SKM-1 treated with dmso at 0.1 percent for 144 hours (cell line): Measurements from ENCODE around the gene ADRB2.

ENCODE experiments used
- DNase-seq: peaks from one replicate; lab custom pipeline; 2025; ENCODE audit not compliant: unreplicated experiment; lab: John Stamatoyannopoulos, UW

ADRB2 gene

DNA sequence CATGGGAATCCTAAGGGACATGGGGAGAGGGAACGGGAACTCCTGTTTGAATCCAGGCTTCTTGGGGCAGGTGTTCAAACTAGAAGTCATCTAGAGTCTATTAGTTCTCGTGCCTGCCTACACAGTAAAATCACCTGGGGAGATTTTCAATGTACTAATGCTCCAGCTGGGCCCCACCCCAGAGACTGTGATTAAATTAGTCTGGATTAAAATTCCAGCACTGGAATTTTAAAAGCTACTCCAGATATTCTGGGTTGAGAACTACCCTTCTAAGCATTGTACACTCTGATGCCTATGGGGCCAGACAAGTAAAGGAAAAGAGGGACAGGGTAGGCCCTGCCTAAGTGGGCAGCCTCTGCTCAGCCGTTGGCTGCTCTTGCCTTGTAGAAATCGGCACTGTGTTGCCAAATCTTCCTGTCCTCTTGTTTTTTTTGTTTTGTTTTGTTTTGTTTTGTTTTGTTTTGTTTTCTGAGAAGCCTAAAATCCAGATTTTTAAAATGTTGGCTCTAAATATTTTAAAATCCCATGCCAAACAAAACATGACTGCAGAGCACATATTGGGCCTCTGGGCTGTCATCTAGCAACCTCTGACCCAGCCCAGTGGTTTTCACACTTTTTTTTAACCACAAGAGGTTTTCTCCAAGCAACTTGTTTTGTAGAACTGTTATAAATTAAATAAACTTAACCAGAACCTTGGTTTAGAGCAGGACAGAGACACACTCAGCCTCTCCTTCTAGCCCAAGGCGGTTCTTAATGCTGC lies 29.0 kb downstream of the ADRB2 start:
- DNase-seq: no peak

- no peak for DNase-seq
Observed at GRCh38 chr5:148856009-148856367, 29.6 kb downstream of the ADRB2 start.

GRCh38 chr5:148856424-148856823 lies 30.0 kb downstream of the ADRB2 start:
- no peak for DNase-seq

DNA sequence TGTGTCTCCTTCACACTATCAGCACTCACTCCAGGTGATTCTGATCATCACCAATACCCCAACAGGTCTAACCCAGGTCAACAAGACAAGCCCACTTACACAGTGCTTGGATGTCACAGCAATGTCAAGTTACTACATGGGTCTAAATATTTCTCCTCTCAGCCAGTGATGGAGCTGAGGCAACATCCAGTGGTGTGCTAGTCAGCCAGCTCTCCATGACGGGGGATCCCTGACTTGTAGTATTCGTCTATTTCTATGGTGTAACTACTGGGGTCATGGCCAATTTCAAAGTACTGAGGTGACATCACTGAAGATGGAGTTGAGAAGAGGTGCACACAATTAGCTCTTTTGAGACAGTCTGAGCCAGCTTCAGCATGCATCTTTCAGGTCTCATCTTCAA lies 31.1 kb downstream of the ADRB2 start:
- DNase-seq: no peak

DNA sequence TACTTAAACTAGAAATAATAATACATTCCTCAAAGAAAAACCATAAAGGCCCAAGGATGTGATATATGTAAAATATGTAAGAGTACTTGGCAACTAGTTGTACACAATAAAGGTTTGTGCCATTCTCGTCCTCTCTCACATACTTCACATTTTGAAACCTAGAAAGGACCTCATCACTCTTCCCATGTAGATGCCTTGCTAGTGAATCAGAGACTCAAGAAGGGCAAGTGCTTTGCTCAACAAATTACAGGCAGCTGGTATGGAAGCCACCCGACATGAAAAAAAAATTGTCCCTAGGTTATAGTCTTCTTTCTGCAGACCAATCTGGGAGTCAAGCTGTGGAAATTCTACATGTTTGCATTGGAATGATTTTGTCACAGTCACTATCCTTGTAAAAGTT lies 31.7 kb downstream of the ADRB2 start:
- DNase-seq: no peak

DNA sequence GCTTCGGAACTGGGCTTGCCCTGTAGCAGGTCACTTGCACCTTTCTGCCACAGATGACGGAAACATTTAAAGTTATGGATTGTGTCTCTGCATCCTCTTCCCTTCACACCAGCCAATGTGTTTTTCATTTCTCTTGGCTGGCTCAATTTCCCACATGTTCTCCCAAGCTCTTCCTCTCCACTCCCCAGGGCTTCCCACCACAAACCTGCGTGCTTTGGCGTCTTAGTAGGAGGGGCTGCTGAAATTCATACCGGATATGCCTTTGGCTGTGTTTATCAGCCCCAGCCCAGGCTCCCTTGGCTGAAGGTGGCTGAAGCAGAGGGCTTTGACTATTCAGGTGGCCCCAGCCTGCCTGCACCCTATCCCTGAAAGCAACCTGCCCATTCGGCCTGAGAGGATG lies 32.1 kb downstream of the ADRB2 start:
- DNase-seq: no peak

DNA sequence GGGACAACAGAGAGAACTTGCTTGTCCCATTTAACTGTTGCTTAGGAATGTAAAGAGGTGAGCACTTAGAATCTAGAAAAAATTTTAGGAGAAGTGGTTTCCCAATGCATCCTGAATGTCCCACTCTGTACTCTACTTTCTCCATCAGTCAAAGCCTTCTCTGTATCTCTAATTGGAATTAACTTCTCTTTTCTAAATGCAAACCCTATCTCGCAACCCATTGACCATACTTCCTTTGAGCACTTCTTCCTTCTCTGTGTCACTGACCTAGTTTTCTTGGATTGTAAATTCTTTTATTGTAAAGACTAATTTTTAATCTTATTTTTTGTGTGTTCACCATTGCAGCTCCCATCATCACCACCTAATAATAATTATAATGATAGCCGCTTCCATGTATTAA lies 33.3 kb downstream of the ADRB2 start:
- DNase-seq: peak; percentile 66

- DNase-seq: no peak
Observed at GRCh38 chr5:148860599-148860998, 34.2 kb downstream of the ADRB2 start.

DNA sequence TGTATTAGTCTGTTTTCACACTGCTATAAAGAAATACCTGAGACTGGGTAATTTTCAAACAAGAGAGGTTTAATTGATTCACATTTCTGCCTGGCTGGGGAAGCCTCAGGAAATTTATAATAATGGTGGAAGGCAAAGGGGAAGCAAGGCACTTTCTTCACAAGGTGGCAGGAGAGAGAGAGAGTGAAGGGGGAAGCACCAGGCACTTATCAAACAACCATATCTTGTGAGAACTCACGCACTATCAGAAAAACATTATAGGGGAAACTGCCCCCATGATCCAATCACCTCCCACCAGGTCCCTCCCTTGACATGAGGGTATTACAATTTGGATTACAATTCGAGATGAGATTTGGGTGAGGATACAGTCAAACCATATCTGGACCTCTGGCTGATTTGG lies 34.7 kb downstream of the ADRB2 start:
- no peak for DNase-seq

- DNase-seq: no peak
Observed at GRCh38 chr5:148861696-148862095, 35.3 kb downstream of the ADRB2 start.

DNA sequence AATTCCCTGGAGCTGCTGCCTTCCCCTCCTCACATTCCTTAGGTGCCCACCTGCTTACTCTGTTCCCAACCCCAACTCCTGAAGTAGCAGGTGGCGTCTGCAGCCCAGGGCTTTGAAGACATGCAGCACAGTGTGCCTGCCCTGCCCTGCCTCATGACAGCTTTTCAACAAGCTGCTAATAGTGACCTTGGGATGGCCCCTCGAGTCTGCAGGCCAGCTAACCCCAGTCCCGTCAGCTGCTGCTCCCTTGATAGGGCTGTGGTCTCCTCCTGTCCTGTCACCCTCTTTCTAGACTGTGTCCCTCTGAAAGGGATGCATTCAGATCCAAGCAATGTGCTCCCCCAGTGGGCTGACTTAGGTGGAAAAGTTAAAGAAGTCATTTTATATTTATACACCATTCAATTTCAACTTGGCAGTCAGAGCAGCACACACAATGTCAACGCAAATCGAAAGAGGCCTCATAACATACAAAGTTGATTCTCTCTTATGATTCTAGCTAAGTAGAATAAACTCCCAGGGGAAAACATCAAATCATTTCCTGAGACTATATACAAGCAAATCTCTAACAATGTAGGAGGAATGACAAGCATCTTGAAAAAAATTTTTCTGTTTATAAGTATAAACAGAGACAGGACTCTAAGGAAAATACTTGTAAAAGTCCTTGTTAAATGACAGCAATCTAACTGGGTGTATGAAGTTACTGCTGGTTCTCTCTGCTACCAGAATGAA lies 37.9 kb downstream of the ADRB2 start:
- DNase-seq: no peak

DNA sequence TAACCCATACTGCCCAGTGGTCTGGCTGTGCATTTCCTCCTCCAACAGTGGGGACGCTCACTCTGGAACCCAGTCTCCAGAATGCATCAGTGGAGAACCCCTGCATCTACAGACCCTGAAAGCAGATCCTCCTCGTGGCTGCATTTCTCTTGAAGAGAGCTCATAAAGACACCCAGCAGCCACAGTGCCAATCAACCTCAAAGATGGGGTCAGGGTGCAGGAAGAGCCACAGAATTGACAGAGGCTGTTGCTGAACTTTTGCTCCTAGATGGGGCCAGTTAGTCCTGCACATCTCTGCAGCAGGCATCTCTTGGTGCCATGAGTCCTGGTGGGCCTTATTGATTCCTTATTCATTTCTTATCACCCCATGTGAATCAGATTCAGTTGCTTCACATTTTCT lies 39.6 kb downstream of the ADRB2 start:
- DNase-seq: no peak

DNA sequence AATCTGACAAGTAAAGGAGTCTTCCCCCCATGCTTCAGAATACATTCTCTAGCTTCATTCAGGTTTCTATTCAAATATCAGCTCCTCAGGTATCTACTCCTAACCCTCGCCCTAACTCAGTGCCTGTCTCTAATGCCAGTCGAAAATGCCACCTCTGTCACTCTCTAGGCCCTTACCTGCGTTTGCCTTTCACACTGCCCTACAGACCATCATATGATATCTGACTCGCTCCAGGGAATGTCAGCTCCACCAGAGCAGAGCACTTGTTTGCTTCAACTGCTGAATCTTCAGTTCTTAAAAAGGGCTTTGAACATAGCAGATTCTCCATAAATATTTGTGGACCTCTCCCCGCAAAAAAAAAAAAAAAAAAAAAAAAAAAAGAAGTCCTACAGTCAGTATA lies 46.7 kb downstream of the ADRB2 start:
- DNase-seq: no peak

- no peak for DNase-seq
Observed at GRCh38 chr5:148873690-148874485, 47.5 kb downstream of the ADRB2 start.

DNA sequence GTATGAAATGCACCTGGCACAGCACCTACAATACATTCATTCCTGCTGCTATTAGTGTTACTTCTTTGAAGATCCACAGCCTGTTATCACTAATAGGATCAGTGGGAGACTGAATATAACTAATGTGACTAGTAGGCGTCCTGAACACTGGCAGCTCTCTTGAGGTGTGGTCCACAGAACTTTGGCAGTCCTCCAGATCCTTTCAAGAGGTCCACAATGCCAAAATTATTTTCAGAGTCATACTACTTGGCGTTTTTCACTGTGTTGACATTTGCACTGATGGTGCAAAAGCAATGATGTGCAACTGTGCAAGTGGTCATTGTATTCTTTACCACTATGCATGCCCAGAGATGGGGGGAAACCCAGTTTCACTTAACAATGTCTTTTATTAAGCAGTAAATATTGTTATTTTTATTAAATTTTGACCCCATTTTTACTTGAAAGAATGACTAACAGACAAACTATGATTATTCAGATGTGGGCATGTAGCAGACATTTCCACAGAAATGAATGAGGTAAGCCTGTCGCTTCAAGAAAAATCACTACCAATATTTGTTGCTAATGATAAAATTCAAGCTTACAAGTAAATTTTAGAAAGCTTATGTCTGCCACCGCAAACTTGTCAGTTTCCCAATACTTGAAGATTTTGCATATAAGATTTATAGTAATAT lies 48.9 kb downstream of the ADRB2 start:
- DNase-seq: no peak

DNA sequence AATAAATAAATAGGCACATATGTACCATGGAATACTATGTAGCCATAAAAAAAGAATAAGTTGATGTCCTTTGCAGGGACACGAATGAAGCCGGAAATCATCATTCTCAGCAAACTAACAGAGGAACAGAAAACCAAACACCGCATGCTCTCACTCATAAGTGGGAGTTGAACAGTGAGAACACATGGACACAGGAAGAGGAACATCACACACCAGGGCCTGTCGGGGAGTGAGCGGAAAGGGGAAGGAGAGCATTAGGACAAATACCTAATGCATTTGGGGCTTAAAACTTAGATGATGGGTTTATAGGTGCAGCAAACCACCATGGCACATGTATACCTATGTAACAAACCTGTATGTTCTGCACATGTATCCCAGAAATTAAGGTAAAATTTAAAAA lies 51.0 kb downstream of the ADRB2 start:
- peak; percentile 11 for DNase-seq
